ENCODE results near the gene MMP24. TPM values are rescaled to one million over a fixed set of nuclear protein-coding genes. Genes with fewer than 3 reads are reported as not detected.
A peak's percentile ranks its signal among the peaks of the same experiment; 100 is the strongest.

MMP24 gene
- total and polyA plus RNA-seq, 2 of the 13 experiments (the other 11 are each of a cell fraction or from before 2014, with no cell fraction given): 0.29 to 0.35 TPM

- TF ChIP-seq CERS6 (CRISPR knock-in tag; IDR thresholded peaks at IDR 0.05) (no peak), TMF1 (CRISPR knock-in tag; IDR thresholded peaks at IDR 0.05; ENCODE audit: low read depth) (no peak), SP2 (CRISPR knock-in tag; IDR thresholded peaks at IDR 0.05) (no peak), ZNF282 (IDR thresholded peaks at IDR 0.05; ENCODE audit: partially characterized antibody) (no peak), ZNF639 (CRISPR knock-in tag; conservative IDR thresholded peaks at IDR 0.05) (peak; percentile 36; the same call in 1 of the 2 replicates), RBM22 (optimal IDR thresholded peaks at IDR 0.05; ENCODE audit: low read length) (peak; percentile 12), SRSF9 (IDR thresholded peaks at IDR 0.05; ENCODE audit: borderline replicate concordance, insufficient read depth, low read depth, low read length, poor library complexity, severe bottlenecking) (no peak), ZNF281 (CRISPR knock-in tag; IDR thresholded peaks at IDR 0.05; ENCODE audit: borderline replicate concordance) (no peak), SNAPC5 (CRISPR knock-in tag; IDR thresholded peaks at IDR 0.05; ENCODE audit: borderline replicate concordance) (no peak), ZNF441 (CRISPR knock-in tag; IDR thresholded peaks at IDR 0.05; ENCODE audit: borderline replicate concordance) (no peak), ZFAT (CRISPR knock-in tag; conservative IDR thresholded peaks at IDR 0.05) (no peak), IKZF5 (CRISPR knock-in tag; IDR thresholded peaks at IDR 0.05) (0 out of 2 replicates have a peak, but pooled peaks have one; percentile 67), PHF20 (CRISPR knock-in tag; IDR thresholded peaks at IDR 0.05) (peak; percentile 28; the same call in 1 of the 2 replicates), RCOR2 (CRISPR knock-in tag; IDR thresholded peaks at IDR 0.05) (no peak; the same call in 1 of the 2 replicates), ZNF687 (CRISPR knock-in tag; IDR thresholded peaks at IDR 0.05) (peak; percentile 70), HNRNPK (IDR thresholded peaks at IDR 0.05; ENCODE audit: low read depth, low read length, poor library complexity, severe bottlenecking) (no peak), ZFP37 (CRISPR knock-in tag; IDR thresholded peaks at IDR 0.05; ENCODE audit: borderline replicate concordance) (no peak)
Measured at GRCh38 chr20:35286077-35286898, 59.8 kb downstream of the MMP24 start (continued).

All from HepG2 (cell line).